Smooth muscle cell (in vitro differentiated cells): ENCODE data around the gene GLTP. TPM values are rescaled to one million over a fixed set of nuclear protein-coding genes. Genes with fewer than 3 reads are reported as not detected.

ENCODE experiments used
- DNase-seq: peaks from one replicate; lab custom pipeline; 2025; ENCODE audit not compliant: unreplicated experiment; lab: John Stamatoyannopoulos, UW
- H2AFZ ChIP-seq: fragments of 200-600 bp; sonication (generic); 2 replicates; pipeline ENCODE4 v1.6.0; 2016; ENCODE audit warnings: antibody characterized with exemption, low read depth, mild to moderate bottlenecking
- H3F3A ChIP-seq: fragments of 200-600 bp; sonication (generic); 2 replicates; pipeline ENCODE4 v1.6.0; 2017; ENCODE audit warnings: antibody characterized with exemption, low read depth
- H3K27ac ChIP-seq: fragments of 200-600 bp; sonication (generic); 2 replicates; pipeline ENCODE4 v1.5.1; 2016; ENCODE audit warnings: low read depth, mild to moderate bottlenecking
- H3K27me3 ChIP-seq: fragments of 200-600 bp; sonication (generic); 2 replicates; pipeline ENCODE4 v1.6.1; 2016; ENCODE audit warnings: low read depth, mild to moderate bottlenecking
- H3K36me3 ChIP-seq: fragments of 200-600 bp; sonication (generic); 2 replicates; pipeline ENCODE4 v1.5.1; 2016; ENCODE audit warnings: low read depth
- H3K4me1 ChIP-seq: fragments of 200-600 bp; sonication (generic); 2 replicates; pipeline ENCODE4 v1.5.1; 2016; ENCODE audit warnings: low read depth
- H3K4me2 ChIP-seq: fragments of 200-600 bp; sonication (generic); 2 replicates; pipeline ENCODE4 v1.6.0; 2016; ENCODE audit warnings: mild to moderate bottlenecking
- H3K4me3 ChIP-seq: fragments of 200-600 bp; sonication (generic); 2 replicates; pipeline ENCODE4 v1.5.1; 2016; ENCODE audit warnings: mild to moderate bottlenecking
- H3K79me2 ChIP-seq: fragments of 200-600 bp; sonication (generic); 2 replicates; pipeline ENCODE4 v1.6.0; 2016; ENCODE audit warnings: low read depth, mild to moderate bottlenecking
- H3K9ac ChIP-seq: fragments of 200-600 bp; sonication (generic); 2 replicates; pipeline ENCODE4 v1.6.0; 2016; ENCODE audit warnings: low read depth
- H3K9me3 ChIP-seq: fragments of 200-600 bp; sonication (generic); replicated peaks from 2 replicates; pipeline ENCODE4 v1.5.1; 2016; ENCODE audit warnings: low read depth
- H4K20me1 ChIP-seq: fragments of 200-600 bp; sonication (generic); 2 replicates; pipeline ENCODE4 v1.6.0; 2016; ENCODE audit warnings: low read depth
- WGBS: methylation state at CpG from one replicate; pipeline ENCODE4 v1.1.7; 2016; ENCODE audit warnings: low lambda C conversion rate; 5-methylcytosine and 5-hydroxymethylcytosine counted together
- polyA plus RNA-seq: library from polyadenylated mRNA; unstranded; fragments of >200 nt; fragmentation: Nextera tagmentation; extraction: Ambion mirVana; gene quantifications from 2 replicates; pipeline ENCODE4 v1.2.1, GENCODE V29; 2016
- total RNA-seq: library from RNA; depleted of rRNA; stranded (reverse); fragments of >200 nt; gene quantifications from 2 replicates; pipeline ENCODE4 v1.2.3, GENCODE V29; 2014
- TF ChIP-seq, protein P1 (sequence below): fragments of 200-600 bp; sonication (generic); IDR thresholded peaks from 2 replicates; pipeline ENCODE4 v1.5.1; 2017; ENCODE audit warnings: borderline replicate concordance, mild to moderate bottlenecking, antibody characterized with exemption; ENCODE audit not compliant: insufficient read depth, poor library complexity, severe bottlenecking

The GLTP gene
- total and polyA plus RNA-seq, 2 experiments from 2014 or later, result 43.4 to 46.9 TPM

DNA sequence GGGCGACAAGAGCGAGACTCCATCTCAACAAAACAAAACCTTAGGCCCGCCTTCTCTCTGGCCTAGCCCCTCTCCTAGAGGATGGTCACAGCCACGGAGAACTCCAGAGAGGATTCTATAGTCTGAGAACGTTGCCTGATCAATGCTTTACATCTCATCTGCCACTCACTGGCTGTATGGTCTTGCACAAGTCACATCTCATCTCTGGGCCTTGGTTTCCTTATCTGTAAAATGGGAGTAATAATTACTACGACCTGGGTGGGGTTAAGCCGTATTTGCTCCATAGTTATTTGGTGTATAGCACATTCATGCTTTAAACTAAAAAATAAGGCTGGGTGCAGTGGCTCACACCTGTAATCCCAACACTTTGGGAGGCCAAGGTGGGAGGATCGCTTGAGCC, 55.6 kb downstream of the GLTP start:
- Histone ChIP-seq H3K27ac (no peak overlapping the region), H3K27me3 (no peaks in the 10 kb centered on the region), H3K9me3 (no peaks in the 10 kb centered on the region), H3K4me2 (no peak overlapping the region), H3K9ac (no peak overlapping the region), H3F3A (no peaks in the 10 kb centered on the region), H3K4me1 (no peaks in the 10 kb centered on the region), H3K4me3 (no peak overlapping the region), H3K36me3 (no peaks in the 10 kb centered on the region), H4K20me1 (no peaks in the 10 kb centered on the region), H3K79me2 (no peaks in the 10 kb centered on the region), H2AFZ (no peak overlapping the region)
- DNase-seq, result no peak
- WGBS, result 94% methylated on average over 8 of the region's 8 CpGs
- TF ChIP-seq, protein P1, sequence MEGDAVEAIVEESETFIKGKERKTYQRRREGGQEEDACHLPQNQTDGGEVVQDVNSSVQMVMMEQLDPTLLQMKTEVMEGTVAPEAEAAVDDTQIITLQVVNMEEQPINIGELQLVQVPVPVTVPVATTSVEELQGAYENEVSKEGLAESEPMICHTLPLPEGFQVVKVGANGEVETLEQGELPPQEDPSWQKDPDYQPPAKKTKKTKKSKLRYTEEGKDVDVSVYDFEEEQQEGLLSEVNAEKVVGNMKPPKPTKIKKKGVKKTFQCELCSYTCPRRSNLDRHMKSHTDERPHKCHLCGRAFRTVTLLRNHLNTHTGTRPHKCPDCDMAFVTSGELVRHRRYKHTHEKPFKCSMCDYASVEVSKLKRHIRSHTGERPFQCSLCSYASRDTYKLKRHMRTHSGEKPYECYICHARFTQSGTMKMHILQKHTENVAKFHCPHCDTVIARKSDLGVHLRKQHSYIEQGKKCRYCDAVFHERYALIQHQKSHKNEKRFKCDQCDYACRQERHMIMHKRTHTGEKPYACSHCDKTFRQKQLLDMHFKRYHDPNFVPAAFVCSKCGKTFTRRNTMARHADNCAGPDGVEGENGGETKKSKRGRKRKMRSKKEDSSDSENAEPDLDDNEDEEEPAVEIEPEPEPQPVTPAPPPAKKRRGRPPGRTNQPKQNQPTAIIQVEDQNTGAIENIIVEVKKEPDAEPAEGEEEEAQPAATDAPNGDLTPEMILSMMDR, result no peak

DNA sequence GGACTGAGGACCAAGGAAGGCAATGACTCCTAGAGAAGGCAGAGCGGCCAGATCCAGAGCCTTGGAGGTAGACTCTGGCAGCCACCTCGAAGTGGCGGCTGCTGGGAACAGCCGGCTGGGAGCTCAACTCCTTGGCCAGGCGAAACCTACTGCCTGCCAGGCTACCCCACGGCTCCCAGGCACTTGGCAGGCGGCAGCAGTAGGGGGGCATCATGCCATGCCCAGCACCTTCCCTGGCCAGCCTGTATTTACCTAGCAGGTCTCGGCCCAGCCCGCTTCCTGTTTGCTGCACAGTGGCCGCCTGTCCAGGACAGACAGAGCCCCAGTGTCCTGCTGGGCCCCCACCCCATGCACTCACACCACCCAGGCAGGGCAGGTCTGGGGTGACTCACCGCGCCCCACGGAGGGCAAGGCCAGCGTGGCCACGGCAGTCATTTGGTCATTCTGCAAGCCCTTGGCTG, 57.4 kb downstream of the GLTP start:
- no peaks in the 10 kb centered on the region for H3K9me3 ChIP-seq
- no peaks in the 10 kb centered on the region for H4K20me1 ChIP-seq
- no peaks in the 10 kb centered on the region for H3K4me1 ChIP-seq
- no peak overlapping the region for H3K27ac ChIP-seq
- H3F3A ChIP-seq, result no peaks in the 10 kb centered on the region
- H3K4me3 ChIP-seq, result no peak overlapping the region
- H3K4me2 ChIP-seq, result no peak overlapping the region
- TF ChIP-seq, protein P1, result no peak
- H3K79me2 ChIP-seq, result no peaks in the 10 kb centered on the region
- H3K9ac ChIP-seq, result no peak overlapping the region
- no peak for DNase-seq
- WGBS, result 90% methylated on average over 13 of the region's 15 CpGs
- no peaks in the 10 kb centered on the region for H3K36me3 ChIP-seq
- H2AFZ ChIP-seq, result no peak overlapping the region
- no peaks in the 10 kb centered on the region for H3K27me3 ChIP-seq

DNA sequence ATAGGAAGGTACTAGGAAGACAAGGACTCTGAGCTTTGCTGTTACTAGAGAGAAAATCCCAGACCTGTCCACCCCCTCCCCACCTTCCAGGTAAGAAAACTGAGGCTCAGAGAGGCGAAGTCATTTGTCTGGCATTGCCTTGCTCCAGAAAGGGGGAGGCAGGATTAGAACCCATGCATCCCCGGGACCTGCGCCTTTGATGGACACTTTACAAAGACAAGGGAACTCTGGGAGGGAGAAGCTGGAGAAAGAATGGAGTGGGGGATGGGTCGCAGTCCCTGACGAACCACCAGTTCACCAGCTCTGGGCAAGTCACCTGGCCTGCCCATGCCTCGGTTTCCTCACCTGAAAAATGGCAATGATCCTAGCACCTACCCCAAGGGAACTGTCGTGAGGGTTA, 57.9 kb downstream of the GLTP start:
- no peak overlapping the region for H3K4me3 ChIP-seq
- H3K27ac ChIP-seq, result no peak overlapping the region
- H3K4me2 ChIP-seq, result no peak overlapping the region
- H3K79me2 ChIP-seq, result no peaks in the 10 kb centered on the region
- no peaks in the 10 kb centered on the region for H3K36me3 ChIP-seq
- H3K27me3 ChIP-seq, result no peaks in the 10 kb centered on the region
- no peaks in the 10 kb centered on the region for H3K9me3 ChIP-seq
- H3F3A ChIP-seq, result no peaks in the 10 kb centered on the region
- WGBS, result 89% methylated on average over 7 of the region's 7 CpGs
- no peaks in the 10 kb centered on the region for H3K4me1 ChIP-seq
- TF ChIP-seq, protein P1, result no peak
- no peaks in the 10 kb centered on the region for H4K20me1 ChIP-seq
- H3K9ac ChIP-seq, result no peak overlapping the region
- no peak overlapping the region for H2AFZ ChIP-seq
- no peak for DNase-seq

DNA sequence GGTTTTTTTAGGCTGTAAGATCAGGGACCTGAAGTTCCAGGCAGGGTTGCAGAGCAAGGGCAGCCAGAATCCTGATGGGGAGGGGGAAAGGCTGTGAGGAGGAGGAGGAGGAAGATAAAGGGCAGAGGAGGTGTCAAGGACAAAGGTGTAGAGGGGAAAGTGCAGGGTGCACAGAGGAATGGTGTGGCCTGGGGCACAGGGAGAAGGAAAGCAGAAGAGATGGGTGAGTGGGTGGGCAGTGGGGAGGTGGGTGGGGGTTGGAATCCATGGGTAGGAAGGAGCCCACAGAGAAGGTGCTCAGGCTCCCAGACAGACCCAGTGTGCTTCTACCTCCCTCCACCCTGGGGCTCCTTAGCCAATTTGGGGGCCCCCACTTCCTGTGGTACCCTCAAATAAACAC, 58.4 kb downstream of the GLTP start:
- no peak overlapping the region for H3K27ac ChIP-seq
- TF ChIP-seq, protein P1, result no peak
- H3K4me2 ChIP-seq, result no peak overlapping the region
- no peak overlapping the region for H3K9ac ChIP-seq
- no peak overlapping the region for H2AFZ ChIP-seq
- H3K36me3 ChIP-seq, result no peaks in the 10 kb centered on the region
- no peaks in the 10 kb centered on the region for H3K9me3 ChIP-seq
- H3K4me1 ChIP-seq, result no peaks in the 10 kb centered on the region
- no peak for DNase-seq
- no peaks in the 10 kb centered on the region for H3F3A ChIP-seq
- no peaks in the 10 kb centered on the region for H4K20me1 ChIP-seq
- H3K4me3 ChIP-seq, result no peak overlapping the region
- H3K27me3 ChIP-seq, result no peaks in the 10 kb centered on the region
- H3K79me2 ChIP-seq, result no peaks in the 10 kb centered on the region
